RCC 7860 (cell line): Measurements from ENCODE around the gene CAMKMT.

Experiments
- DNase-seq: peaks from one replicate; pipeline ENCODE4 v3.0.0-alpha.2; 2015; ENCODE audit warnings: low spot score
- FAIRE-seq: peaks from 2 replicates; lab custom pipeline; 2012; peaks lifted over from hg19 to GRCh38; lab: Jason Lieb, UNC

The CAMKMT gene

GRCh38 chr2:44722026-44722625 lies 360.4 kb downstream of the CAMKMT start:
- FAIRE-seq (no peak), DNase-seq (no peak)

- FAIRE-seq (no peak), DNase-seq (no peak)
Measured at GRCh38 chr2:44723921-44724320, 362.2 kb downstream of the CAMKMT start.

GRCh38 chr2:44730593-44730992 lies 368.8 kb downstream of the CAMKMT start:
- DNase-seq = no peak
- FAIRE-seq = no peak

GRCh38 chr2:44731505-44731904 lies 369.8 kb downstream of the CAMKMT start:
- FAIRE-seq (no peak), DNase-seq (no peak)

- FAIRE-seq (no peak), DNase-seq (no peak)
Measured at GRCh38 chr2:44736270-44736942, 374.7 kb downstream of the CAMKMT start.

- DNase-seq = no peak
- no peak for FAIRE-seq
Measured at GRCh38 chr2:44740678-44741077, 378.9 kb downstream of the CAMKMT start.

GRCh38 chr2:44741507-44741906 lies 379.8 kb downstream of the CAMKMT start:
- FAIRE-seq (no peak), DNase-seq (no peak)

GRCh38 chr2:44742057-44742456 lies 380.3 kb downstream of the CAMKMT start:
- FAIRE-seq = no peak
- no peak for DNase-seq

GRCh38 chr2:44743473-44743872 lies 381.7 kb downstream of the CAMKMT start:
- no peak for DNase-seq
- no peak for FAIRE-seq

- no peak for DNase-seq
- no peak for FAIRE-seq
Measured at GRCh38 chr2:44744961-44745892, 383.5 kb downstream of the CAMKMT start.

GRCh38 chr2:44745922-44746766 lies 384.4 kb downstream of the CAMKMT start:
- DNase-seq (no peak), FAIRE-seq (no peak)

- no peak for DNase-seq
- no peak for FAIRE-seq
Measured at GRCh38 chr2:44746856-44747615, 385.3 kb downstream of the CAMKMT start.

GRCh38 chr2:44747794-44748193 lies 386.0 kb downstream of the CAMKMT start:
- DNase-seq (no peak), FAIRE-seq (no peak)

- FAIRE-seq (no peak), DNase-seq (no peak)
Measured at GRCh38 chr2:44751754-44752479, 390.2 kb downstream of the CAMKMT start.

- no peak for FAIRE-seq
- DNase-seq = no peak
Measured at GRCh38 chr2:44752761-44753160, 391.0 kb downstream of the CAMKMT start.

GRCh38 chr2:44753552-44754285 lies 392.0 kb downstream of the CAMKMT start:
- DNase-seq (peak; percentile 31), FAIRE-seq (peak; percentile 72)

- no peak for DNase-seq
- no peak for FAIRE-seq
Measured at GRCh38 chr2:44758591-44758990, 396.8 kb downstream of the CAMKMT start.

GRCh38 chr2:44759823-44760222 lies 398.1 kb downstream of the CAMKMT start:
- DNase-seq = no peak
- FAIRE-seq = no peak
